ENCODE results near the gene PTPRR. TPM values are rescaled to one million over a fixed set of nuclear protein-coding genes. Genes with fewer than 3 reads are reported as not detected.

PTPRR gene
- total RNA-seq, 3 donors from 2014 or later = 0.59 to 0.98 (median 0.80) TPM

GRCh38 chr12:70795608-70796007 is 124.9 kb downstream of the PTPRR start:
- DNase-seq (ENCODE audit: low spot score in 2 of 2) = no peak
- H3K27ac ChIP-seq = no peak overlapping the region
- H3K4me1 ChIP-seq = no peaks in the 10 kb centered on the region
- intact Hi-C loops (cut with DNase I; ENCODE audit: low total_unique reads) = no loop called here
- TF ChIP-seq CTCF (IDR thresholded peaks at IDR 0.05) (no peak), POLR2A (IDR thresholded peaks at IDR 0.05) (no peak), POLR2AphosphoS5 (IDR thresholded peaks at IDR 0.05) (no peak)
- H3K36me3 ChIP-seq = no peaks in the 10 kb centered on the region
- no peaks in the 10 kb centered on the region for H3K9me3 ChIP-seq
- no peak overlapping the region for H3K4me3 ChIP-seq
- H3K27me3 ChIP-seq = no peaks in the 10 kb centered on the region

GRCh38 chr12:70794131-70794530 is 126.4 kb downstream of the PTPRR start:
- Histone ChIP-seq H3K9me3 (no peaks in the 10 kb centered on the region), H3K36me3 (no peaks in the 10 kb centered on the region), H3K4me3 (no peak overlapping the region), H3K27ac (no peak overlapping the region), H3K27me3 (no peaks in the 10 kb centered on the region), H3K4me1 (no peaks in the 10 kb centered on the region)
- no peak for DNase-seq (ENCODE audit: low spot score in 2 of 2)
- intact Hi-C loops (cut with DNase I; ENCODE audit: low total_unique reads) = no loop called here
- TF ChIP-seq CTCF (IDR thresholded peaks at IDR 0.05) (no peak), POLR2A (IDR thresholded peaks at IDR 0.05) (no peak), POLR2AphosphoS5 (IDR thresholded peaks at IDR 0.05) (no peak)

DNA sequence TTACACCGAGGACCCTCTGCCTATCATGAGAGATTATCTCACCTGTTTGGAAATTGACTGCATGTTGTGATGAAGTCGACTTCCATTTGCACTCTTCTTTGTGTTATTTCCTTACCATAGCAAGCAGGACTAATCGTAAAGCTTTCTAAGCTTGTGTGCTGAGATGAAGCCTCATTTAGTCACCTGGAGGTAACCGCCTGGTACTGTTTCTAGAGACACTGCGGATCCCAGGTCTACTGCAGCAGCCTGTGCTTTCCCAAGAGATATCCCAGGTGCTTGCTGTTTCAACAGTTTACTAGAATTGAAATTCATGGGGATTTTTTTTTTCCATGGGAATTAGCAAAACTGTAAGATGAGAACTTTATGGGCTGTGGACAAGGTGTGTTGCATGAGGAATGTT is 131.8 kb downstream of the PTPRR start:
- Histone ChIP-seq H3K4me1 (no peaks in the 10 kb centered on the region), H3K27me3 (no peaks in the 10 kb centered on the region), H3K4me3 (no peak overlapping the region), H3K9me3 (no peaks in the 10 kb centered on the region), H3K36me3 (no peaks in the 10 kb centered on the region), H3K27ac (no peak overlapping the region)
- no peak for TF ChIP-seq POLR2AphosphoS5 (IDR thresholded peaks at IDR 0.05)
- no peak for TF ChIP-seq CTCF (IDR thresholded peaks at IDR 0.05)
- no peak for TF ChIP-seq POLR2A (IDR thresholded peaks at IDR 0.05)
- intact Hi-C loops (cut with DNase I; ENCODE audit: low total_unique reads) = no loop called here
- no peak for DNase-seq (ENCODE audit: low spot score in 2 of 2)

DNA sequence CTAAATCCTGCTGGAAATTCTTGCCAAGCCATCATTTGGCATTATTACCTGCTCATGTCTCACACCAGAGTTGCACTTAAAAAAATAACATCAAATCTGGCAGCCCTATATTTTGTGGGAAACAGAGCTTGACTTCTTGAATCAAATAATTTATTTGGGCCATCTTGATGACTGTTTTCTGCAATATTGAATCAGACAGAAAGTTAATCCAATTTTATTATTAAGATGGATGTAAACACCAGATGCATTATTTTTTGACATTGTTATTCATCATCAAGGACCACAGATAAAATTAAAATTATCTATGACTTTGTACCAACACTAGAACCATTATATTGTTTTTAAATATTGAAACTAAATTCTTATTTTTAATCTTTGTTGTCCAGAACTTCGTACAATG is 132.9 kb downstream of the PTPRR start:
- no peak overlapping the region for H3K27ac ChIP-seq
- H3K4me3 ChIP-seq = no peak overlapping the region
- intact Hi-C loops (cut with DNase I; ENCODE audit: low total_unique reads) = no loop called here
- H3K27me3 ChIP-seq = no peaks in the 10 kb centered on the region
- no peaks in the 10 kb centered on the region for H3K36me3 ChIP-seq
- no peaks in the 10 kb centered on the region for H3K4me1 ChIP-seq
- TF ChIP-seq CTCF (IDR thresholded peaks at IDR 0.05) (no peak), POLR2A (IDR thresholded peaks at IDR 0.05) (no peak), POLR2AphosphoS5 (IDR thresholded peaks at IDR 0.05) (no peak)
- H3K9me3 ChIP-seq = no peaks in the 10 kb centered on the region
- no peak for DNase-seq (ENCODE audit: low spot score in 2 of 2)

GRCh38 chr12:70785896-70786295 is 134.6 kb downstream of the PTPRR start:
- Histone ChIP-seq H3K27me3 (no peaks in the 10 kb centered on the region), H3K27ac (no peak overlapping the region), H3K36me3 (no peaks in the 10 kb centered on the region), H3K4me3 (no peak overlapping the region), H3K9me3 (no peaks in the 10 kb centered on the region), H3K4me1 (no peaks in the 10 kb centered on the region)
- no peak for DNase-seq (ENCODE audit: low spot score in 2 of 2)
- intact Hi-C loops (cut with DNase I; ENCODE audit: low total_unique reads) = no loop called here
- TF ChIP-seq CTCF (IDR thresholded peaks at IDR 0.05) (no peak), POLR2AphosphoS5 (IDR thresholded peaks at IDR 0.05) (no peak), POLR2A (IDR thresholded peaks at IDR 0.05) (no peak)

Measured in breast epithelium (tissue), 4 donors.